HT1080 (cell line): Measurements from ENCODE around the gene ISL2. TPM values are rescaled to one million over a fixed set of nuclear protein-coding genes. Genes with fewer than 3 reads are reported as not detected.

Experiments used
- DNase-seq: peaks from one replicate; pipeline ENCODE4 v3.0.0-alpha.2; 2015; ENCODE audit warnings: low read depth
- total RNA-seq: library from RNA; depleted of rRNA; stranded (reverse); fragments of >200 nt; shearing (Covaris generic); gene quantifications from 2 replicates; pipeline ENCODE4 v1.2.3, GENCODE V29; 2014

Gene ISL2
- total RNA-seq, 1 experiment from 2014 or later, result 2.2 TPM

GRCh38 chr15:76341366-76342057 lies 4.9 kb downstream of the ISL2 start:
- no peak for DNase-seq

GRCh38 chr15:76342058-76342381 lies 5.4 kb downstream of the ISL2 start:
- no peak for DNase-seq

GRCh38 chr15:76342382-76343201 lies 6.0 kb downstream of the ISL2 start:
- DNase-seq, result no peak

GRCh38 chr15:76343313-76343996 lies 6.9 kb downstream of the ISL2 start:
- DNase-seq, result no peak

- no peak for DNase-seq
Observed at GRCh38 chr15:76344893-76345582, 8.5 kb downstream of the ISL2 start.

GRCh38 chr15:76345583-76345879 lies 9.0 kb downstream of the ISL2 start:
- no peak for DNase-seq

- no peak for DNase-seq
Observed at GRCh38 chr15:76345880-76346668, 9.5 kb downstream of the ISL2 start.

GRCh38 chr15:76346669-76347481 lies 10.3 kb downstream of the ISL2 start:
- DNase-seq, result no peak

GRCh38 chr15:76347482-76348055 lies 11.0 kb downstream of the ISL2 start:
- no peak for DNase-seq

- no peak for DNase-seq
Observed at GRCh38 chr15:76349301-76350070, 12.9 kb downstream of the ISL2 start.

- no peak for DNase-seq
Observed at GRCh38 chr15:76353023-76353577, 16.5 kb downstream of the ISL2 start.

- DNase-seq, result no peak
Observed at GRCh38 chr15:76353903-76354302, 17.3 kb downstream of the ISL2 start.

GRCh38 chr15:76354823-76355440 lies 18.4 kb downstream of the ISL2 start:
- no peak for DNase-seq

GRCh38 chr15:76358453-76358852 lies 21.9 kb downstream of the ISL2 start:
- no peak for DNase-seq

- DNase-seq, result no peak
Observed at GRCh38 chr15:76359152-76359551, 22.6 kb downstream of the ISL2 start.

- DNase-seq, result peak; percentile 71
Observed at GRCh38 chr15:76360416-76360815, 23.8 kb downstream of the ISL2 start.

- DNase-seq, result no peak
Observed at GRCh38 chr15:76363251-76363650, 26.7 kb downstream of the ISL2 start.

- no peak for DNase-seq
Observed at GRCh38 chr15:76366714-76367113, 30.1 kb downstream of the ISL2 start.
